Heart right ventricle (tissue), 16 donors: Measurements from ENCODE around the gene SNRNP35. TPM values are rescaled to one million over a fixed set of nuclear protein-coding genes. Genes with fewer than 3 reads are reported as not detected.
A peak's percentile ranks its signal among the peaks of the same experiment; 100 is the strongest.
"Not testable (repeated sequence)": the region's sequence is repeated elsewhere in the genome, so short reads cannot be mapped to it uniquely, and the experiment has no call there.

ENCODE experiments used
- ATAC-seq, 8 donors: fragments of 200-7000 bp; cut with Tn5 transposase; one replicate each; pipeline ENCODE4 v1.9.1; 2020; ENCODE audit warnings: mild to moderate bottlenecking in 8 of 8, moderate library complexity in 8 of 8, moderate number of reproducible peaks in 1 of 8
- DNase-seq, 2 donors: peaks; one replicate each; pipeline ENCODE4 v3.0.0-alpha.2; 2020
- H3K27ac ChIP-seq, 10 donors: fragments of 200-600 bp; sonication (generic) in 2 of 10; one replicate each; pipeline versions ENCODE4 v1.5.0 to v1.8.0; 2020 to 2022; ENCODE audit warnings: mild to moderate bottlenecking in 3 of 10
- H3K27me3 ChIP-seq, 7 donors: fragments of 200-600 bp; one replicate each; pipeline ENCODE4 v1.8.0; 2021 to 2022; ENCODE audit warnings: mild to moderate bottlenecking in 2 of 7
- H3K36me3 ChIP-seq, 9 donors: fragments of 200-600 bp; sonication (generic) in 1 of 9; one replicate each; pipeline versions ENCODE4 v1.5.0 to v1.8.0; 2020 to 2022; ENCODE audit warnings: mild to moderate bottlenecking in 2 of 9
- H3K4me1 ChIP-seq, 9 donors: fragments of 200-600 bp; sonication (generic) in 1 of 9; one replicate each; pipeline versions ENCODE4 v1.5.0 to v1.8.0; 2020 to 2022; ENCODE audit warnings: mild to moderate bottlenecking in 4 of 9
- H3K4me3 ChIP-seq, 10 donors: fragments of 200-600 bp; sonication (generic) in 2 of 10; one replicate each; pipeline versions ENCODE4 v1.5.0 to v1.8.0; 2020 to 2022; ENCODE audit warnings: mild to moderate bottlenecking in 7 of 10, moderate library complexity in 2 of 10
- H3K9me3 ChIP-seq, 11 donors: fragments of 200-600 bp in 10 of 11; sonication (generic) in 2 of 11; one replicate each; pipeline versions ENCODE4 v1.5.0 to v1.8.0; 2013 to 2022; ENCODE audit warnings: mild to moderate bottlenecking in 2 of 11, control low read depth in 1 of 11, moderate library complexity in 1 of 11
- WGBS, 2 donors: extraction: QIAGEN DNeasy Blood & Tissue Kit; methylation state at CpG; one replicate each; pipeline ENCODE4 v1.1.7; 2013; ENCODE audit warnings: inconsistent platforms in 1 of 2; 5-methylcytosine and 5-hydroxymethylcytosine counted together
- intact Hi-C, 10 donors: fragments of 100-400 bp; cut with DNase I; formaldehyde crosslinking; loops; one replicate each; pipeline versions ENCODE4 v1.11.1 to v1.14.2; 2022
- polyA plus RNA-seq, 2 donors: library from polyadenylated mRNA; stranded (reverse); fragments of 200-250 nt; gene quantifications; one replicate each; pipeline ENCODE4 v1.2.3, GENCODE V29; 2013
- total RNA-seq, 10 donors: library from RNA; stranded (reverse); fragmentation: NEBNext Ultra II Directional in 3 of 10; extraction: Animal tissue kit (Norgen Biotek cat#: 25700) in 3 of 10; gene quantifications; one replicate each; pipeline versions ENCODE4 v1.2.1 to v1.2.4, GENCODE V29; 2021 to 2023
- TF ChIP-seq, protein P1 (sequence below), 9 donors: fragments of 200-600 bp; sonication (generic) in 2 of 9; IDR thresholded peaks; one replicate each; pipeline versions ENCODE4 v1.5.0 to v1.8.0; 2021 to 2022; ENCODE audit warnings: antibody characterized with exemption in 9 of 9, mild to moderate bottlenecking in 5 of 9, moderate library complexity in 1 of 9
- donor health status: Arrhythmogenic right ventricular cardiomyopathy.
- donor health status: ischemic (EF 13 %, LVEDD 7.1; RV severe dilation, severe dysfunction).
- donor health status: healthy with polysubstance abuse.
- donor health status: DM: no; HTN: yes; CAD: no.
- donor health status: DM: no; HTN: no; CAD: no.
- donor health status: ischemic (EF 25% LVEDD 6.9; RV normal size, moderate dysfunction).
- donor health status: ischemic (EF 25% LVEDD 5.7; RV mildly dilated, moderate dysfunction).
- donor health status: healthy.
- donor health status: DM: yes; HTN: yes; CAD: no.
- donor health status: Ischemic cardiomyopathy.
- donor health status: ischemic (EF 35%, LVEDD 5.7; RV mildly dilated, moderate dysfunction).
- donor health status: nonischemic (EF 11% LVEDD 7.7; RV severe dilation, severe dysfunction).
- donor health status: DM: yes; HTN: yes; CAD: no.
- donor health status: PGD.
- donor health status: ischemic (EF 29% LVEDD 5.4; RV normal size, mild dysfunction).
- donor health status: nonischemic (EF 23%, LVEDD 6.1; RV moderate dilation, normal function).

SNRNP35 gene
- total and polyA plus RNA-seq, 12 donors = 18.0 to 117 (median 20.5) TPM

DNA sequence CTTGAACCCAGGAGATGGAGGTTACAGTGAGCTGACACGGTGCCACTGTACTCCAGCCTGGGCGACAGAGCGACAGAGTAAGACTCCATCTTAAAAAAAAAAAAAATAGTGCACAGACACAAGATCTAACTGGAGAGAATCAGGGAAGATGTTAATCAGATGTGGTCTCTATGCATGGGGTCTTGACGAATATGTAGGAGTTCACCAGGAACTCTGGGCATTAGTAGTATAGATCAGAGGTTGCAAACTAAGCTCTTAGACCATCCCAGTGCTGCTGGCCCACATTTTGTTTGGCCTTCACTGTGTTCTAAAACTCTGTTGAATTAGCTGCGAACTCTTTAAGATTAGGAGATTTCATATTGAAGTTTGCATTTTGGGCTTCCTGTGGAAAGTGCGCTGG lies 31.6 kb downstream of the SNRNP35 start:
- TF ChIP-seq, protein P1, sequence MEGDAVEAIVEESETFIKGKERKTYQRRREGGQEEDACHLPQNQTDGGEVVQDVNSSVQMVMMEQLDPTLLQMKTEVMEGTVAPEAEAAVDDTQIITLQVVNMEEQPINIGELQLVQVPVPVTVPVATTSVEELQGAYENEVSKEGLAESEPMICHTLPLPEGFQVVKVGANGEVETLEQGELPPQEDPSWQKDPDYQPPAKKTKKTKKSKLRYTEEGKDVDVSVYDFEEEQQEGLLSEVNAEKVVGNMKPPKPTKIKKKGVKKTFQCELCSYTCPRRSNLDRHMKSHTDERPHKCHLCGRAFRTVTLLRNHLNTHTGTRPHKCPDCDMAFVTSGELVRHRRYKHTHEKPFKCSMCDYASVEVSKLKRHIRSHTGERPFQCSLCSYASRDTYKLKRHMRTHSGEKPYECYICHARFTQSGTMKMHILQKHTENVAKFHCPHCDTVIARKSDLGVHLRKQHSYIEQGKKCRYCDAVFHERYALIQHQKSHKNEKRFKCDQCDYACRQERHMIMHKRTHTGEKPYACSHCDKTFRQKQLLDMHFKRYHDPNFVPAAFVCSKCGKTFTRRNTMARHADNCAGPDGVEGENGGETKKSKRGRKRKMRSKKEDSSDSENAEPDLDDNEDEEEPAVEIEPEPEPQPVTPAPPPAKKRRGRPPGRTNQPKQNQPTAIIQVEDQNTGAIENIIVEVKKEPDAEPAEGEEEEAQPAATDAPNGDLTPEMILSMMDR (IDR thresholded peaks at IDR 0.05) = no peak
- H3K27me3 ChIP-seq = no peaks in the 10 kb centered on the region
- H3K4me3 ChIP-seq = no peak overlapping the region
- DNase-seq (no peak), ATAC-seq (no peak)
- 91 to 98% methylated on average over 6 of the region's 6 CpGs for WGBS, 2 donors
- H3K36me3 ChIP-seq = peaks cover 0 to 39% (median 6%) of the 10 kb centered on the region in 9 donors
- peak overlapping the region in 1 of 10 donors; percentile 23 for H3K27ac ChIP-seq
- H3K9me3 ChIP-seq = no peaks in the 10 kb centered on the region
- H3K4me1 ChIP-seq = peaks cover 3 to 21% (median 7%) of the 10 kb centered on the region in 9 donors
- intact Hi-C loops = loop anchor here in 2 of 10 donors (10.0 kb wide), 2 partner anchors 45 to 85 kb away; partner anchors contain the start of gene RILPL1 (in 1 of the 2)

DNA sequence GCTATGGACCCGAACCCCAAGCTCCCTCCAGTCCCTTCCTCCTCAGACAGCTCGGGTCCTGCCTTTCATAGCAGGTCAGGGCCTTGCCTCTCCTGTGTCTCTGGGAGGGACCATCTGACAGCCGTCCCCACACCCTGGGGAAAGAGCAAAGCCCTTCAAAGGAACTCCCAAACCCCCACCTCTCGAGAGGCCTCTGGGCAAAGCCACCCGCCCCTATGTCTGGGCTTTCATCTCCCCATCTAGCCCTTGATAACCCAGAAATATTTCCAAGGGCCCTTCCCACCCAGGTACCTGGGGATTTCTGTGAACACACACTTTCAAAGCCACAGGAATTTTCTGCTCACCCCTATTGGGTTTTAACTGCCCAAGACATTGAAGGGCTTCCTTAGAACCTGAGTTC lies 32.1 kb downstream of the SNRNP35 start:
- peaks cover 3 to 21% (median 7%) of the 10 kb centered on the region in 9 donors for H3K4me1 ChIP-seq
- H3K27ac ChIP-seq = peak overlapping the region in 2 of 10 donors; percentile 23 to 55
- no peak overlapping the region for H3K4me3 ChIP-seq
- H3K9me3 ChIP-seq = no peaks in the 10 kb centered on the region
- peaks cover 0 to 39% (median 3%) of the 10 kb centered on the region in 9 donors for H3K36me3 ChIP-seq
- 78 to 88% methylated on average over 5 of the region's 5 CpGs for WGBS, 2 donors
- TF ChIP-seq, protein P1 (IDR thresholded peaks at IDR 0.05) = no peak
- intact Hi-C loops = no loop called here
- no peak for DNase-seq
- H3K27me3 ChIP-seq = no peaks in the 10 kb centered on the region
- ATAC-seq = no peak

- WGBS, 2 donors = 64 to 82% methylated on average over 11 of the region's 11 CpGs
- Histone ChIP-seq H3K27ac (peak overlapping the region in 6 of 10 donors; percentile 2 to 73 (median 52)), H3K27me3 (no peaks in the 10 kb centered on the region), H3K4me3 (no peak overlapping the region), H3K36me3 (peaks cover 0 to 39% (median 0%) of the 10 kb centered on the region in 9 donors), H3K4me1 (peaks cover 3 to 21% (median 7%) of the 10 kb centered on the region in 9 donors), H3K9me3 (no peaks in the 10 kb centered on the region)
- DNase-seq (no peak), ATAC-seq (peak in 2 of 8 donors; percentile 6 to 15)
- intact Hi-C loops = no loop called here
- TF ChIP-seq, protein P1 (IDR thresholded peaks at IDR 0.05) = no peak
Measured at GRCh38 chr12:123491056-123491455, 33.1 kb downstream of the SNRNP35 start.

DNA sequence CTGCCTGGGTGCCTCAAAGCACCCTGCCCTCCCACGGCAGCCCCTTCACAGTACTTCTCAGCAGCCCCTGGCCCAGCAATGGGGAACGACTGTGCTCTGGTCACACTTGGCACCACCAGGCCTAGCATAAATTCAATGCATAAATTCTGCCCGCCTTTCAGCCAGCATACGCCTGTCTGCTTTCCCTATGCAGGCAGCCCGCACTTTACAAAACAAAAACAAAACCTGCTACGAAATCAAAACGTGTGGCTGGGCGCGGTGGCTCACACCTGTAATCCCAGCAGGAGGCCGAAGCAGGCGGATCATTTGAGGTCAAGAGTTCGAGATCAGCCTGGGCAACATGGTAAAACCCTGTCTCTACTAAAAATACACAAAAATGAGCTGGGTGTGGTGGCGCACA lies 33.5 kb downstream of the SNRNP35 start:
- H3K9me3 ChIP-seq = no peaks in the 10 kb centered on the region
- no peak overlapping the region for H3K4me3 ChIP-seq
- ATAC-seq (no peak), DNase-seq (no peak)
- no peaks in the 10 kb centered on the region for H3K27me3 ChIP-seq
- intact Hi-C loops = no loop called here
- peaks cover 3 to 21% (median 7%) of the 10 kb centered on the region in 9 donors for H3K4me1 ChIP-seq
- TF ChIP-seq, protein P1 (IDR thresholded peaks at IDR 0.05) = no peak
- peak overlapping the region in 7 of 10 donors; percentile 2 to 73 (median 55) for H3K27ac ChIP-seq
- peaks cover 0 to 41% (median 2%) of the 10 kb centered on the region in 9 donors for H3K36me3 ChIP-seq
- 90 to 92% methylated on average over 13 of the region's 13 CpGs for WGBS, 2 donors

- peaks cover 3 to 21% (median 7%) of the 10 kb centered on the region in 9 donors for H3K4me1 ChIP-seq
- H3K27me3 ChIP-seq, DNase-seq, H3K4me3 ChIP-seq, intact Hi-C loops, H3K9me3 ChIP-seq: not testable (repeated sequence)
- peak overlapping the region in 8 of 10 donors; percentile 53 to 73 (median 60) for H3K27ac ChIP-seq
- peaks cover 0 to 50% (median 10%) of the 10 kb centered on the region in 9 donors for H3K36me3 ChIP-seq
- peak in 7 of 8 donors; percentile 39 to 75 (median 50) for ATAC-seq
- WGBS, 2 donors = 52 to 63% methylated on average over 7 of the region's 7 CpGs
Measured at GRCh38 chr12:123492339-123493039, 34.5 kb downstream of the SNRNP35 start.
